GM23248 (cell line): ENCODE results near the gene PPP2R5D. TPM values are rescaled to one million over a fixed set of nuclear protein-coding genes. Genes with fewer than 3 reads are reported as not detected.

ENCODE experiments used
- DNase-seq: peaks from one replicate; pipeline ENCODE4 v3.0.0-alpha.2; 2015
- H2AFZ ChIP-seq: fragments of 200-600 bp; sonication (generic); 2 replicates; pipeline ENCODE4 v1.6.1; 2016; ENCODE audit warnings: antibody characterized with exemption
- H3F3A ChIP-seq: fragments of 200-600 bp; sonication (generic); 2 replicates; pipeline ENCODE4 v1.6.1; 2016; ENCODE audit warnings: mild to moderate bottlenecking, antibody characterized with exemption, mixed run types; ENCODE audit not compliant: insufficient read depth
- H3K27ac ChIP-seq: fragments of 200-600 bp; sonication (generic); 2 replicates; pipeline ENCODE4 v1.5.1; 2016; ENCODE audit warnings: mild to moderate bottlenecking
- H3K27me3 ChIP-seq: fragments of 200-600 bp; sonication (generic); replicated peaks from 2 replicates; pipeline ENCODE4 v1.6.1; 2016; ENCODE audit warnings: mild to moderate bottlenecking; ENCODE audit not compliant: insufficient read depth
- H3K36me3 ChIP-seq: fragments of 200-600 bp; sonication (generic); 2 replicates; pipeline ENCODE4 v1.6.1; 2016; ENCODE audit warnings: low read depth, mild to moderate bottlenecking
- H3K4me1 ChIP-seq: fragments of 200-600 bp; sonication (generic); 2 replicates; pipeline ENCODE4 v1.6.1; 2016; ENCODE audit warnings: mild to moderate bottlenecking; ENCODE audit not compliant: insufficient read depth
- H3K4me2 ChIP-seq: fragments of 200-600 bp; sonication (generic); one replicate; pipeline ENCODE4 v1.6.1; 2016; ENCODE audit warnings: mild to moderate bottlenecking; ENCODE audit not compliant: unreplicated experiment
- H3K4me3 ChIP-seq: fragments of 200-600 bp; sonication (generic); 2 replicates; pipeline ENCODE4 v1.5.1; 2016; ENCODE audit warnings: mild to moderate bottlenecking
- H3K79me2 ChIP-seq: fragments of 200-600 bp; sonication (generic); 2 replicates; pipeline ENCODE4 v1.6.1; 2016; ENCODE audit warnings: mild to moderate bottlenecking; ENCODE audit not compliant: insufficient read depth
- H3K9ac ChIP-seq: fragments of 200-600 bp; sonication (generic); 2 replicates; pipeline ENCODE4 v1.6.1; 2016; ENCODE audit warnings: mild to moderate bottlenecking
- H3K9me2 ChIP-seq: fragments of 200-600 bp; sonication (generic); 2 replicates; pipeline ENCODE4 v1.6.1; 2016; ENCODE audit warnings: mixed run types, mild to moderate bottlenecking, moderate library complexity; ENCODE audit not compliant: insufficient read depth
- H3K9me3 ChIP-seq: fragments of 200-600 bp; sonication (generic); one replicate; pipeline ENCODE4 v1.6.1; 2017; ENCODE audit warnings: low read depth
- H4K20me1 ChIP-seq: fragments of 200-600 bp; sonication (generic); 2 replicates; pipeline ENCODE4 v1.6.0; 2016; ENCODE audit not compliant: insufficient read depth
- EZH2 ChIP-seq: fragments of 200-600 bp; sonication (generic); IDR thresholded peaks from 2 replicates; pipeline ENCODE4 v1.6.1; 2018; ENCODE audit warnings: antibody characterized with exemption, mild to moderate bottlenecking; ENCODE audit not compliant: insufficient read depth, poor library complexity, severe bottlenecking
- EZH2phosphoT487 ChIP-seq: fragments of 200-600 bp; sonication (generic); IDR thresholded peaks from 2 replicates; pipeline ENCODE4 v1.6.1; 2018; ENCODE audit warnings: antibody characterized with exemption, moderate library complexity, mild to moderate bottlenecking, low read depth; ENCODE audit not compliant: insufficient read depth
- WGBS, 2 experiments: methylation state at CpG; one replicate each; pipeline ENCODE4 v1.1.6; 2015 to 2017; ENCODE audit warnings: low lambda C conversion rate in 2 of 2, low coverage in 1 of 2; ENCODE audit errors: missing lambda C conversion rate in 2 of 2; 5-methylcytosine and 5-hydroxymethylcytosine counted together
- in situ Hi-C: fragments of 300-500 bp; cut with MboI; formaldehyde crosslinking; loops from 2 replicates; pipeline ENCODE4 v1.15.0; 2020
- polyA plus RNA-seq: library from polyadenylated mRNA; unstranded; fragments of >200 nt; fragmentation: Nextera tagmentation; extraction: Ambion mirVana; gene quantifications from 2 replicates; pipeline ENCODE4 v1.2.1, GENCODE V29; 2016
- total RNA-seq: library from RNA; depleted of rRNA; stranded (reverse); fragments of >200 nt; shearing (Covaris generic); gene quantifications from 2 replicates; pipeline ENCODE4 v1.2.3, GENCODE V29; 2014

Gene PPP2R5D
- total and polyA plus RNA-seq, 2 experiments from 2014 or later = 40.7 to 42.7 TPM

DNA sequence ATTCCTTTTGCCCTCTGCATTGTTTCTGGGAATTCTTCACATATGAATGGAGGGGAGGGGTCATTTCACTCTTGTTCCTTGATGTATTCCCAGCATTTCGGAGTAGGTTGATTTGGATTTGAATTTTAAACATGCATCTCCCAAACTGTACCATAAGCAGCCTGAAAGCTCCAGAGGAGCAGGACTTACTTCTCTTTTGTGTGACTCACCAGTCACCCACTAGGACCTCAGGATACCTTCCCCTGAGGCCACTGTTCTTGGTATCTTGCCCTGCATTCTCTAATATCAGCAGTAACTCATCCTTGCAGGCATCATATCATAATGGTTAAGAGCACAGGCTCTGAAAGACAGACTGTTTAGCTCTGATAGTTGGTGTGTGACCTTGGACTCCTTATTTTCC, 74.2 kb downstream of the PPP2R5D start:
- no peaks in the 10 kb centered on the region for H3F3A ChIP-seq
- no peak for TF ChIP-seq EZH2
- in situ Hi-C loops = no loop called here
- H3K9me3 ChIP-seq = no peaks in the 10 kb centered on the region
- H4K20me1 ChIP-seq = no peaks in the 10 kb centered on the region
- peak overlapping the region; percentile 82 for H3K4me3 ChIP-seq
- peak; percentile 42 for DNase-seq
- no peaks in the 10 kb centered on the region for H3K9me2 ChIP-seq
- no peaks in the 10 kb centered on the region for H3K27me3 ChIP-seq
- H3K4me1 ChIP-seq = peaks cover 5% of the 10 kb centered on the region; the same call in 1 of the 2 replicates
- H3K27ac ChIP-seq = no peak overlapping the region
- peak overlapping the region; percentile 96 for H3K9ac ChIP-seq
- 0 to 8% methylated on average over 1 of the region's 1 CpG for WGBS, 2 experiments
- H3K4me2 ChIP-seq = peak overlapping the region; percentile 85
- peak overlapping the region; percentile 78; the same call in 1 of the 2 replicates for H2AFZ ChIP-seq
- peaks cover 33% of the 10 kb centered on the region for H3K79me2 ChIP-seq
- peaks cover 3% of the 10 kb centered on the region; the same call in 1 of the 2 replicates for H3K36me3 ChIP-seq

DNA sequence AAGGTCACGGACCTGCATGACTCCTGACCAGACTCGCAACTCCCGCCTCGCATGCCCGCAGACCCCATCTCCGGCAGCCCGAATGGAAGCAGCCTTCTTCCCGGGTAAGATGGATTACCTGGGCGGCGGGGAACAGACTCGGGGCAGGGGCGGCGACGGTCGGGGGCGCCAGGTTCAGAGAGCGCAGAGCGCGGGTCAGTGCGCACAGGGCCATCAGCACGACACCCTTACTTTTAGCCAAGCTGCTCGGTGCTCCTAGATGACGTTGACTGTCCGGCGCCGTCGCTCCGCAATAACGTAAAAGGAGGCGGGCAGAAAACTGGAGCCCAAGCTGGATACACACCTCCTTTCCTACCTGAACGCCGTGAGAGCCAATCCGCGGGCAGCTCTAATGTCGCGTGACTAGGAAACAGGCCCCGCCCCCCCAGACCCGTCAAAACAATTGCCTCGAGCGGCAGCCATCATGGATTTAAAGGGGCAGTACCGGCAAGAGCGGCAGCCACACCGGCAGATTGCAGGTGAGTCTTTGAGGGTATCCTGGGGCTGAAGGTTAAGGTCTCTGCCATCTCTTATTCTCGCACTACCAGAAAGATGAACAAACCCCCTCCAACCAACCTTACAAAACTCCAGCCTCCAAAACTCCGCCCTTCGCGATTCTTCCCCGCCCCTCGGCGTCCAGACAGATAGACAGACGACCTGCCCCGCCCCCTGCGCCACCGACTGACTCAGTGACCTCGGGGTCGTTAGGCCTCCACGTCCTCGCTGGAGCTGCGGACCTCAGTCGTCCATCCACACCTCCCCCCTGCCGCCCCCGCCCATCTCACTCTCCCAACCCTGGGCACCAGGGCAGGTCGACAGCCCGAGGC, 75.0 kb downstream of the PPP2R5D start, which contains the start of the genes KLC4 and MRPL2:
Gene KLC4, plus strand, starts transcription at position 464 of the 866 bp plus-strand sequence. CDS start 1,705 bp downstream, outside the sequence.
Gene MRPL2, minus strand, starts transcription at position 267 of the 866 bp plus-strand sequence. Its CDS starts 53 bp downstream, at position 214.
- peak within 1 kb of the TSS; percentile 72 for H3K27ac ChIP-seq
- DNase-seq = peak; percentile 100
- peaks cover 5% of the 10 kb centered on the region; the same call in 1 of the 2 replicates for H3K4me1 ChIP-seq
- no peaks in the 10 kb centered on the region for H3F3A ChIP-seq
- H3K36me3 ChIP-seq = peaks cover 3% of the 10 kb centered on the region; the same call in 1 of the 2 replicates
- peaks cover 33% of the 10 kb centered on the region for H3K79me2 ChIP-seq
- H2AFZ ChIP-seq = peak within 1 kb of the TSS; percentile 88
- peak within 1 kb of the TSS; percentile 93 for H3K4me2 ChIP-seq
- WGBS, 2 experiments = 1 to 2% methylated on average over 39 to 64 of the region's 64 CpGs
- no peaks in the 10 kb centered on the region for H4K20me1 ChIP-seq
- TF ChIP-seq EZH2phosphoT487 = no peak
- no peak for TF ChIP-seq EZH2
- in situ Hi-C loops = loop anchor here (5.0 kb wide), 1 partner anchor 68 kb away; no protein-coding TSS in a partner anchor
- peak within 1 kb of the TSS; percentile 82 for H3K4me3 ChIP-seq
- no peaks in the 10 kb centered on the region for H3K27me3 ChIP-seq
- H3K9me2 ChIP-seq = no peaks in the 10 kb centered on the region
- peak within 1 kb of the TSS; percentile 96 for H3K9ac ChIP-seq
- no peaks in the 10 kb centered on the region for H3K9me3 ChIP-seq

DNA sequence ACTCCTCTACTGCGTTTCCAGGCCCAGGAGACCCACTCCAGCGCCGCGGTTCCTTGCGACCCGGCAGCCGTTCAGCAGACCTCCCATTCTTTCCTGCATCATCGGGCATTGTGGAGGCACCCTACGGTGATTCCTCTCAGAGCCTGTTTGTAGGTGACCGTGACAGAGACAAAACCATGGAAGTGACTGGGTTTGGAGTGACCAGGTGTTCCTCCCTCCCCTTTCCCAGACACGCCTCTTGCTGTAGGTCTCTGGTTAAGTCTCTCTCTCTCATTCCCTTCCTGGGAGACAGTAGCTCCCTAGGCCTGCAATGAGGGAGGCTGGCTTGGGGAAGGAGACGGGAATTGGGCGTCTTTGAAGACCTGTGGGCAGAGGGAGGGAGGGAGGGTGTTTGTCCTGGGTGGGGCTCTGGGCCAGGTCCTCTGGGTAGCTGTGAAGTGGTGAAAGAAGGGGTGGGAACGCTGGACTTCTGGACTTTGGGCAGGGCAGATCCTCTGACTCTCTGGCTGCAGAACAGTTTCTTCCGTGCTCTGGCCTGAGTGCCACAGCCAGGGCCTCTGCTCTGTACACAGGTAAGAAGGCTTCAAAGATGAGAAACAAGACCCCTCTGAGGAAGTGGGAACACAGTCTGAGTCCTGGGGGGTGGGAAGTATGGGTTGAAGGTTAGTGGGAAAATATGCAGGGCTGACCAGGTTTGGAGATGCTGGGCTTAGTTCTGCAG, 75.8 kb downstream of the PPP2R5D start:
- peak; percentile 42 for DNase-seq
- Histone ChIP-seq H3K9me3 (no peaks in the 10 kb centered on the region), H3K4me2 (peak overlapping the region; percentile 93), H4K20me1 (no peaks in the 10 kb centered on the region), H3K9ac (peak overlapping the region; percentile 96), H3K27me3 (no peaks in the 10 kb centered on the region), H3K9me2 (no peaks in the 10 kb centered on the region), H3K36me3 (peaks cover 3% of the 10 kb centered on the region; the same call in 1 of the 2 replicates), H3K4me3 (peak overlapping the region; percentile 82), H3F3A (no peaks in the 10 kb centered on the region), H2AFZ (peak overlapping the region; percentile 88), H3K27ac (peak overlapping the region; percentile 72), H3K79me2 (peaks cover 33% of the 10 kb centered on the region), H3K4me1 (peaks cover 5% of the 10 kb centered on the region; the same call in 1 of the 2 replicates)
- in situ Hi-C loops = loop anchor here (5.0 kb wide), 1 partner anchor 67 kb away; no protein-coding TSS in a partner anchor
- 4 to 7% methylated on average over 13 to 15 of the region's 15 CpGs for WGBS, 2 experiments
- TF ChIP-seq EZH2 (no peak), EZH2phosphoT487 (no peak)
